MCF 10A (cell line): ENCODE results near the gene ERC2. TPM values are rescaled to one million over a fixed set of nuclear protein-coding genes. Genes with fewer than 3 reads are reported as not detected.

Source experiments
- BruUV-seq: library from RNA; stranded (reverse); fragments of 400-500 nt; replicated peaks from 2 replicates; lab custom pipeline; 2021; lab: Mats Ljungman, UMichigan
- CTCF ChIA-PET: fragments of 300-600 bp; sonication (Branson Sonifier 250); formaldehyde crosslinking; extraction: SDS; loops from one replicate; lab custom pipeline; 2021; ENCODE audit warnings: antibody characterized with exemption, inconsistent platforms; lab: Yijun Ruan, JAX
- POLR2A ChIA-PET: fragments of 300-600, 350-650 bp; sonication (Branson Sonifier 250); formaldehyde crosslinking; extraction: SDS; loops from one replicate; lab custom pipeline; 2020; ENCODE audit warnings: antibody characterized with exemption, inconsistent platforms; lab: Yijun Ruan, JAX
- DNase-seq: peaks from one replicate; pipeline ENCODE4 v3.0.0-alpha.2; 2018; ENCODE audit not compliant: unreplicated experiment
- H3K27ac Mint-ChIP-seq: one replicate; pipeline ENCODE4 v1.8.0; 2022; ENCODE audit warnings: mild to moderate bottlenecking, low read depth, mixed read lengths; ENCODE audit not compliant: unreplicated experiment
- H3K27me3 Mint-ChIP-seq: one replicate; pipeline ENCODE4 v1.8.0; 2022; ENCODE audit warnings: mixed read lengths; ENCODE audit not compliant: insufficient read depth, unreplicated experiment
- H3K36me3 Mint-ChIP-seq: one replicate; pipeline ENCODE4 v1.8.0; 2022; ENCODE audit warnings: mild to moderate bottlenecking, moderate library complexity, mixed read lengths; ENCODE audit not compliant: insufficient read depth, unreplicated experiment
- H3K4me1 Mint-ChIP-seq: one replicate; pipeline ENCODE4 v1.8.0; 2022; ENCODE audit warnings: mixed read lengths; ENCODE audit not compliant: insufficient read depth, unreplicated experiment
- H3K4me3 Mint-ChIP-seq: one replicate; pipeline ENCODE4 v1.8.0; 2022; ENCODE audit warnings: mild to moderate bottlenecking, moderate library complexity, mixed read lengths; ENCODE audit not compliant: unreplicated experiment
- H3K9me3 Mint-ChIP-seq: one replicate; pipeline ENCODE4 v1.8.0; 2022; ENCODE audit warnings: mixed read lengths; ENCODE audit not compliant: unreplicated experiment
- CTCF ChIP-seq: fragments of 200-600 bp; IDR thresholded peaks from one replicate; pipeline ENCODE4 v1.8.0; 2022; ENCODE audit warnings: antibody characterized with exemption, mild to moderate bottlenecking; ENCODE audit not compliant: unreplicated experiment
- intact Hi-C: fragments of 100-400 bp; cut with micrococcal nuclease; formaldehyde crosslinking; loops from 2 replicates; pipeline ENCODE4 v1.14.1; 2022
- total RNA-seq: library from RNA; stranded (reverse); gene quantifications from 2 replicates; pipeline ENCODE4 v1.2.3, GENCODE V29; 2022

The ERC2 gene
- total RNA-seq, 1 experiment from 2014 or later, result 0.42 TPM

DNA sequence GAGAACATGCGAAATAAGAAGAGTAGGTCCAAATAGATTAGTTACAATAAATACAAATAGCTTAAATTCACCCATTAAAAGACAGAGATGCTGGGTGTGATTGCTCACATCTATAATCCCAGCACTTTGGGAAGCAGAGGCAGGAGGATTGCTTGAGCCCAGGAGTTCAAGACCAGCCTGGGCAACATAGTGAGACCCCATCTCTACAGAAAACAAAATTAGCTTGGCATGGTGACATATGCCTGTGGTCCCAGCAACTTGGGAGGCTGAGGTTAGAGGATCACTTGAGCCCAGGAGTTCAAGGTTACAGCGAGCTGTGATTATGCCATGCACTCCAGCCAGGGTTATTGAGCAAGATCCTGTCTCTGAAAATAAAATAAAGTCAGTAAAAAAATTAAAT, 872.1 kb downstream of the ERC2 start:
- intact Hi-C loops, result no loop called here
- Mint-ChIP-seq H3K27me3 (no peaks in the 10 kb centered on the region), H3K9me3 (peaks cover 7% of the 10 kb centered on the region), H3K4me1 (no peaks in the 10 kb centered on the region), H3K4me3 (no peak overlapping the region), H3K27ac (no peak overlapping the region), H3K36me3 (no peaks in the 10 kb centered on the region)
- no peak for DNase-seq
- CTCF ChIA-PET, result interaction anchor here (0.8 to 1.3 kb wide), 2 partner anchors 14 to 655 kb away, joined by 3 read pairs; no protein-coding TSS in a partner anchor
- TF ChIP-seq CTCF, result no peak
- no TSS peak for BruUV-seq
- POLR2A ChIA-PET, result interaction anchor here (0.6 to 0.7 kb wide), 3 partner anchors 24 to 286 kb away, joined by 3 to 4 read pairs (median 3); no protein-coding TSS in a partner anchor

GRCh38 chr3:55595420-55595819, 872.8 kb downstream of the ERC2 start:
- Mint-ChIP-seq H3K36me3 (no peaks in the 10 kb centered on the region), H3K4me3 (no peak overlapping the region), H3K9me3 (peaks cover 7% of the 10 kb centered on the region), H3K27ac (no peak overlapping the region), H3K4me1 (no peaks in the 10 kb centered on the region), H3K27me3 (no peaks in the 10 kb centered on the region)
- intact Hi-C loops, result no loop called here
- DNase-seq, result no peak
- BruUV-seq, result no TSS peak
- ChIA-PET CTCF (no interaction called here), POLR2A (no interaction called here)
- TF ChIP-seq CTCF, result no peak

- no peaks in the 10 kb centered on the region for H3K4me1 Mint-ChIP-seq
- no peak overlapping the region for H3K4me3 Mint-ChIP-seq
- H3K27ac Mint-ChIP-seq, result no peak overlapping the region
- ChIA-PET CTCF (no interaction called here), POLR2A (interaction anchor here (0.6 kb wide), 1 partner anchor 10 kb away, joined by 3 read pairs; no protein-coding TSS in a partner anchor)
- H3K9me3 Mint-ChIP-seq, result peaks cover 7% of the 10 kb centered on the region
- BruUV-seq, result no TSS peak
- DNase-seq, result no peak
- intact Hi-C loops, result no loop called here
- TF ChIP-seq CTCF, result no peak
- H3K36me3 Mint-ChIP-seq, result no peaks in the 10 kb centered on the region
- no peaks in the 10 kb centered on the region for H3K27me3 Mint-ChIP-seq
Measured at GRCh38 chr3:55592572-55592971, 875.7 kb downstream of the ERC2 start.

- intact Hi-C loops, result no loop called here
- TF ChIP-seq CTCF, result no peak
- no TSS peak for BruUV-seq
- Mint-ChIP-seq H3K4me1 (no peaks in the 10 kb centered on the region), H3K27ac (no peak overlapping the region), H3K36me3 (no peaks in the 10 kb centered on the region), H3K27me3 (peaks cover 7% of the 10 kb centered on the region), H3K4me3 (no peak overlapping the region), H3K9me3 (peaks cover 7% of the 10 kb centered on the region)
- DNase-seq, result no peak
- CTCF ChIA-PET, result no interaction called here
- POLR2A ChIA-PET, result no interaction called here
Measured at GRCh38 chr3:55591888-55592287, 876.4 kb downstream of the ERC2 start.
